ENCODE measurements around the gene TRIM49D2.
"Not testable (repeated sequence)": the region's sequence is repeated elsewhere in the genome, so short reads cannot be mapped to it uniquely, and the experiment has no call there.

The TRIM49D2 gene, protein sequence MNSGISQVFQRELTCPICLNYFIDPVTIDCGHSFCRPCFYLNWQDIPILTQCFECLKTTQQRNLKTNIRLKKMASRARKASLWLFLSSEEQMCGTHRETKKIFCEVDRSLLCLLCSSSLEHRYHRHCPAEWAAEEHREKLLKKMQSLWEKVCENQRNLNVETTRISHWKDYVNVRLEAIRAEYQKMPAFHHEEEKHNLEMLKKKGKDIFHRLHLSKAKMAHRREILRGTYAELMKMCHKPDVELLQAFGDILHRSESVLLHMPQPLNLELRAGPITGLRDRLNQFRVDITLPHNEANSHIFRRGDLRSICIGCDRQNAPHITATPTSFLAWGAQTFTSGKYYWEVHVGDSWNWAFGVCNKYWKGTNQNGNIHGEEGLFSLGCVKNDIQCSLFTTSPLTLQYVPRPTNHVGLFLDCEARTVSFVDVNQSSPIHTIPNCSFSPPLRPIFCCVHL

DNA sequence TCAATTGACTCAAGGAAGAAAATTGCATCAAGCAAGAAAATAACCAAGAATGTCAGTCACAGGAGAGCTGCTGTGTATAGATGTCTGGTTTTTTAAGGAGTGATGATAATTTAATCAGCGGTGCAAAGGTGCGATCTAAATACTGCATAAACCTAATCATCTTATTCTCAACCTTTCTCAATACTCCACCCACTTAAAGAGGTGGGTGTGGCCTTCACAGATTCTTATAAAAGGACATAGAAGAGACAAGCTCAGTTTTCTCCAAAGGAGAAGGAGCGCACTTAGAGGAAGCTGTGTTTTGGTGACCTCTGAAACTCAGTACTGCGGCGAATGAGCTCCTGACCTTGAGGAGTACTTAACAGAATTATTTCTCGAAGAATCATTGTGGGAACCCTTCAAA lies at the start of gene TRIM49D2:
TRIM49D2 (plus strand) TSS at position 301 of the 400 bp plus-strand sequence. CDS start 2,698 bp downstream, outside the sequence.
- DNase-seq = not testable (repeated sequence)

DNA sequence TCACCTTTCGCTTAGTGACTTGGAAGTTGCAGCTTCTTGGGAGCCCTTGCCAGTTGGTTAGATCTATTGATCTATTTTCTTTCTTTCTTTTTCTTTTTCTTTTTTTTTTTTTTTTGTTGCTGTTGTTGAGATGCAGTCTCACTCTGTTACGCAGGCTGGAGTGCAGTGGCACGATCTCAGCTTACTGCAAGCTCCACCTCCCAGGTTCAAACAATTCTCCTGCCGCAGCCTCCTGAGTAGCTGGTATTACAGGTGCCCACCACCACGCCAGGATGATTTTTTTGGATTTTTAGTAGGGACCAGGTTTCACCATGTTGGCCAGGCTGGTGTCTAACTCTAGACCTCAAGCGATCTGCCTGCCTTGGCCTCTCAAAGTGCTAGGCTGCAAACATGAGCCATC lies 46.4 kb upstream of the TRIM49D2 start:
- DNase-seq = not testable (repeated sequence)

DNA sequence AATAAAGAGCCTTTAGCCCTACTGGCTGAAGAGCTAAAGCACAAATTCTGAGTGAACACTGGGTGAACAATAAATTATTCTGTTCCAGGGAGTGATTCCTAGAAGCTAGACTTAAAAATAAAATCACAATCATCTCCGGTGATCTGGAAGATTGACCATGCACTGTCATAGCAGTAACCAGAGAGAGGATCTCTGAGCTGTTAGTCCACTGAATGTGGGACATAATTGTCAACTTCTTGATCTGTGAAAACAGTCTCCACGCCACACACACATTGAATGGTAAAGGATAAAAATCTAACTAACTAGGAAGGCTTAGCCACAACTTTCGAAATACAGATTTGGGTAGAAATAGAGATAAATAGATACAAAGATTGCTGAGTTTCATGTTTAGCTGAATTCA lies 30.6 kb upstream of the TRIM49D2 start:
- DNase-seq = not testable (repeated sequence)

DNA sequence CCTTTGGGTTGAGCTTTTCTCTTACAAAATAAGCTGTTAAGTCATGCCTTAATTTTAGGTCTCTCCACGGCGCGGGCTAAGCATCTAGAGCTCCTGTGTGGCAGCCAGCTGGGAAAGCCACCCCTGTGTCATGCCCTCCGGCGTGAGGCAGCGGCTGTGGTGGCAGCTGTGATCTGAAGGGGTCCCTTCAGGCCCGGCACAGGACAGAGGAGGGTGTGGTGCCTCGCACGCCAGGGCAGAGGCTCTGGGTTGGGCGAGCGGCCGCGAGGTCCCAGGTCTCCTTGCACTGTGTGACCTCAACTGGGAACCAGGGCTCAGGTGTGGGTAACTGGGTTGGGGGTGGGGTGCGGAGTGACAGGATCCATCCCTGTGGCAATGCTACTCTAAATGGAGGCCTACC lies 23.1 kb upstream of the TRIM49D2 start:
- DNase-seq = not testable (repeated sequence)

DNA sequence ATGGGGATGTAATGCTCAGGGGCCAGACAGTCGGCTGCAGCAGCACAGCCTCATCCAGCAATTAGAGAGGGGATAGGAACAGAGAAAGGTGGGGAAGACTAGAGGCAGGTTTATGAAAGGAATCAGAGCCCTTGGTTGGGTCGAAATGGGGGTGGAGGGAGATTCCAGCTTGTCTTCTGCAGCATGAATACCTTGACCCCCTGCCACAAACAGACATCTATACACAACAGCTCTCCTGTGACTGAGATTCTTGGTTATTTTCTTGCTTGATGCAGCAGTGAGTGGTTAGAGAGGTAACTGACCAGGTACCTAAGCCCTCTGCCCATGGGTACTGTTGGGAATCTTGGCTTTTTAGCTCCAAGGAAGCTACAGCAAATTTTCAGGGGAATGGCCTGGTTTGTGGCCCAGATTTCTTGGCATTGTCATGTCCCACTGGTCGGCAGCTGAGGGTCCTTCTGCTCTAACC lies 1.6 kb upstream of the TRIM49D2 start, which contains the start of gene TRIM49D1:
TRIM49D1 (minus strand) TSS at position 51 of the 466 bp plus-strand sequence. CDS start 4,535 bp downstream, outside the sequence.
- DNase-seq = no peak

DNA sequence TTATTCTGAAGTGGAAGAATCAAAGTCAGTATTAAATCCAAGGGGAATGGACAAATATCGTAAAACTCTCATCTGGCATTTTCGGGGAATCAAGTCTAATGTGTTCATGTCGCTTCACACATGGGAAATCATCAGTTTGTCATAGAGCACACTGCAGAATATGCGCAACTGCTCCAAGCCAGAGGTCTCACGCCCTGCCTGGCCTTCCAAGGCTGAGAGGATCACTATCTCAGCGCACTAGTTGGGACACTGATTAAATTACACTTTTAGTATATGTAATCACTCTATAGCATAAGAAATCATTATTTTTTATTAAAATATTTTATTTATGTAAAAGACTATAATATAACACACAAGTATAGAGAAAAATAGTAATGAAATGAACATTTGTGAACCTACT lies 37.0 kb downstream of the TRIM49D2 start:
- DNase-seq = not testable (repeated sequence)

DNA sequence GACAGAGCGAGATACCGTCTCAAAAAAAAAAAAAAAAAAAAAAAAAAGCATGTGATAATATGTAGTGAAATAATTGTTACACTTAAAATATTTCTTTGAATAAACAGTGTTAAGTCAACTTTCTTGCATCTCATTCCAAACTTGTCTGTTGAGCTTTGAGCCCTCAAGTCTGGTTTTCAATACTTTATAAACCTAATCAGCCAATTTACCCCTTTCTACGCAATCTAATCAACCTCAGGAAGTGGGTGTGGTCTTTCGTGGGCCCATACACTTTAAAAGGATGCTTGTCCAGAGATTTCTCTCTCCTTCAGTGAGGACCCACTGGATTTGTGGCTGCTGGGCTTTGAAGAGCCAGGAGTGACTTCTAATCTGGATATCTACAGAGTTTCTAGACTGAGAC lies 41.9 kb downstream of the TRIM49D2 start, which contains the start of gene TRIM64:
TRIM64 (plus strand) TSS at position 301 of the 400 bp plus-strand sequence. CDS start 2,467 bp downstream, outside the sequence.
- not testable (repeated sequence) for DNase-seq
